Stimulated activated CD4-positive, alpha-beta T cell treated with anti-CD3 and anti-CD28 coated beads, Interleukin-4, amount 100 ng/mL, for 48 hours (primary cell): ENCODE data around the gene WSB2.
"Not testable (repeated sequence)": the region's sequence is repeated elsewhere in the genome, so short reads cannot be mapped to it uniquely, and the experiment has no call there.

Experiments used
- DNase-seq, 2 donors: peaks; one replicate each; pipeline ENCODE4 v3.0.0-alpha.2; 2020; ENCODE audit warnings: low read depth in 2 of 2

WSB2 gene

GRCh38 chr12:118035190-118036041, 25.6 kb downstream of the WSB2 start:
- DNase-seq, result peak in 1 of 2 donors; percentile 30

DNA sequence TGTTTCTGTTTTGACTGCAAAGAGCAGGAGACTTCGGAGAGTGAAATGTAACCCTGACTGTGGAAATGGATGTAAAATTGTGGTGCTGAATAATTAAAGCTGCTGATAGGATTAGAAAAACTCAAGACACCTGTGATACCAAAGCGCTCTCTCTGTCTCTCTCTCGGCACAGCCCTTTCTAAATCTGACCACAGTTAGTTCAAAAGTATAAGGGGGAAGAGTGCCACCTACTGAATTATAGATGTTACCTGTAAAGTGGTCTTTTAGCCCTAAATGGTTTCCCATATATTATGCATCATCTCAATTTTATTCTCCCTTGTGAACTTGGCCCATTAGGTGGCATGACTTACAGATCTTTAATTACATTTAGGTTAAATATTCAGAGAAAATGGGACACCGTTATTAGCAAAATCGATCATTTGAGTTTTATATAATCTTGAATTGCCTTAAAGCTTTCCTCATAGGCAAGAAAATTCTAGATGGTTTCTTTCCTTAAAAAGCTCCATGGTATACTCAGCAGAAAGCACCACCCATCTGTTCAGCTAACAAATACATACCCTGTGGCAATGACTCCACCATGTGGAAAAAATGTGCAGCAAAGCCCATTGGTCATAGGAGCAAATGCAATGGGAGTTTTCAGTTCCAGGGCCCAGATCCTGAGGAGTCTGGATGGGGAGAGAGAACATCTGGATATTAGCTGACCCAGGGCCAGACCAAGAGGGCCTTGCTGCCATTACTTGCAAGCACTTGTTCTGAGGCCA, 26.4 kb downstream of the WSB2 start:
- no peak for DNase-seq

- DNase-seq, result no peak
Measured at GRCh38 chr12:118033902-118034301, 27.1 kb downstream of the WSB2 start.

- no peak for DNase-seq
Measured at GRCh38 chr12:118033323-118033722, 27.7 kb downstream of the WSB2 start.

DNA sequence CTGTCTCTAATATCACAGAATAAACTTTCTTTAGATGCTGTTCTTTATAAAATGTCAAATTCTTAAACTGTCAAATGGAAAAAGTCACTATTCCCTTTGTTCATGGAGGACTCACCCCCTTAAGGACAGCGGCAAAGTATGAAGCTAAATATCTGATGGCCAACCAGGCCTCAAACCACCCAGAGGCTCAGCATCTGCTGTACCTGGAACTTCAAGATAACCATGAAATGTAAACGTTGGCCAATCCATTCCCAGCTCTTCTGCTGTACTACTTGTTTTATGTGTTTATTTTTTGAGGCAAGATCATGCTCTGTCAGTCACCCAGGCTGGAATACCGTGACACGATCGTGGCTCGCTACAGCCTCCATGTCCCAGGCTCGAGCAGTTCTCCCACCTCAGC, 28.8 kb downstream of the WSB2 start:
- no peak for DNase-seq

DNA sequence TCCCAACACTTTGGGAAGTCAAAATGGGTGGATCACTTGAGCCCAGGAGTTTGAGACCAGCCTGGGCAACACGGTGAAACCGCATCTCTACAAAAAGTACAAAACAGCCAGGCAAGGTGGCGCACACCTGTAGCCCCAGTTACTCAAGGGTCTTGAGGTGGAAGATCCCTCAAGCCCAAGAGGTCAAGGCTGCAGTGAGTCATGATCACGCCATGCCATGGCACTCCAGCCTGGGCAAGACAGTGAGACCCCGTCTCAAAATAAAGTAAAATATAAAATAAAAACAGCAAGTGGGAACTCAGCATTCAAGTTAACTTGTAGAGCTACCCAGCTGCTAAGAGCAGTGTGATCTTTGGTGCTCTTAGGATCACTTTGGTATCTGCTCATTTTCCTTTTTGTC, 31.8 kb downstream of the WSB2 start:
- DNase-seq, result no peak

DNA sequence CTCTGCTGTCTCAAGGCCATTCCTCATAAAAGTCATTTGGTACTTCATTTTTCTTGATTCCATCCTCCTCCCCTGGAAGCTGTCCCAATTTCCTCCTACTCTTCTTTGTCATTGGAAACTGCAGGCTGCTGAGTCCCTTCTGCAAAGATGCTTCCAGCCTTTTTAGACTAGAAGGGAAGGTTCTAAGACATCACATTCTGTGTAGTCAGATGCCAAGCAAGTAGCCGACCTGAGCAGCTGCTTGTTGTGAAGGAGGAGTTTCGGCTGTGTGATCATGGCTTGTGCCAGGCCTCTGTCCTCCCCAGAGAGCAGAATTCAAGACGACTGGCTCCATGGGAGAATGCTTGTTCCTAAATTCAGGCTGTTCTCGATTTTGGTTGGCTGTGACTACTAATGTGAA, 35.8 kb downstream of the WSB2 start:
- DNase-seq, result no peak

GRCh38 chr12:118023301-118023860, 37.6 kb downstream of the WSB2 start:
- no peak for DNase-seq

GRCh38 chr12:118022728-118023109, 38.3 kb downstream of the WSB2 start:
- DNase-seq, result no peak

GRCh38 chr12:118022097-118022727, 38.8 kb downstream of the WSB2 start:
- not testable (repeated sequence) for DNase-seq

DNA sequence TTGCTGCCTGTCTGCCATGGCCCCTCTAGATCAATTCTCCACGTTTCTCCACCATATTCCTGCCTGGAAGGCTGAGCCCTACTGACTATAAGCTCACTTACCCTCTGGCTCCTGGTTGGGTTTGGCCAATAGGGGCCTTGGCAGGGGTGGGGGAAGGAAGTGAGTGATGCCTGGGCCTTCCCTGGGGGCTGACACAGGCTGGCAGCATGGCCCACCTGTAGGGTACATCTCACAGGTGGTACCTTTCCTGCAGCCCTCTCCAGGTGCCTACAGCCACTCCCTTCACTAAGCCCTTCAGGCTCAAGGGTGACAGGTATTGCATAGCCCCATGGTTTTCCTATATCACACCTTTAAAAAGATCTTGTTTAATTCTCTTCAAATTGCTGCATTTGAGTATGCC, 40.9 kb downstream of the WSB2 start:
- no peak for DNase-seq

GRCh38 chr12:118017926-118018325, 43.1 kb downstream of the WSB2 start:
- no peak for DNase-seq

- DNase-seq, result peak; percentile 96 to 98
Measured at GRCh38 chr12:118016424-118017264, 44.3 kb downstream of the WSB2 start, which contains the start of gene RFC5. Gene RFC5, plus strand, starts transcription at chr12:118016703. Its CDS starts 125 bp downstream, at chr12:118016828.

DNA sequence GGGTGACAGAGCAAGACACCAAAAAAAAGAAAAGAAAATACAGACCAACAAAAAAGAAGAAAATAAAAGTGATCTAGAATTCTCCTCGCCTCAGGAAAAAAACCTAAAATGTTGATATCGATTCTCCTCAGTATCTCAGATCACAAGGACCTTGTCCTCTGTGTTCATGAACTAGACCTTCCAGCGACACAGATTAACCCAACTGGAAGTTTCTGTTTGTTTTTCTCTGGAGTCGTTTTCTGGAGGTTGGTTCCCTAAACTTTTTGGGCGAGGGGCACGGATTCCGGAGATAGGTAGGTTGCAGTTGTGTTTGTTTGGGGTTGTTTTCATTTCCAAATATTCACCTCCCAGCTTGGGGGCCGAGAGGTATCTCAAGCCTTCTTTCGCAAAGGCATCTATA, 45.0 kb downstream of the WSB2 start:
- no peak for DNase-seq

DNA sequence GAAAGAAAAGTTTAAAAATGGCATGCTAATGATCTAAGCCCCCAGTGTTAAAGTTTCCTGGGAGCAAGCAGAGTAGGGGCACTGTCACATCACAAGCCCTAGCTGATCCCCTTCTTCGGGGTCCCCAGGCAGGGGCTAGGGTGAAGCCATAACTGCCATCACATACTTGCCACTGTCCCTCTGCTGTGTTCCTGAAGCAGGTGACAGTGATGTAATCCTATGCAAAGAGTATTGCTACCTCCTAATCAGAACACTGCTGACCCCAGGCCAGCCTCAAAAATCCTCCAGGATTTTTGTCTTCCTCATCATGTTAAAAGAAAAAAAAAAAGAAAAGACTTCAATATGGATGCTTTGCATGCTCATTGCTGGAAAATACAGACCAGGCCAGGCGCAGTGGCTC, 45.7 kb downstream of the WSB2 start:
- DNase-seq, result no peak

- DNase-seq, result no peak
Measured at GRCh38 chr12:118013283-118013682, 47.7 kb downstream of the WSB2 start.

GRCh38 chr12:118011961-118012360, 49.0 kb downstream of the WSB2 start:
- DNase-seq, result no peak

DNA sequence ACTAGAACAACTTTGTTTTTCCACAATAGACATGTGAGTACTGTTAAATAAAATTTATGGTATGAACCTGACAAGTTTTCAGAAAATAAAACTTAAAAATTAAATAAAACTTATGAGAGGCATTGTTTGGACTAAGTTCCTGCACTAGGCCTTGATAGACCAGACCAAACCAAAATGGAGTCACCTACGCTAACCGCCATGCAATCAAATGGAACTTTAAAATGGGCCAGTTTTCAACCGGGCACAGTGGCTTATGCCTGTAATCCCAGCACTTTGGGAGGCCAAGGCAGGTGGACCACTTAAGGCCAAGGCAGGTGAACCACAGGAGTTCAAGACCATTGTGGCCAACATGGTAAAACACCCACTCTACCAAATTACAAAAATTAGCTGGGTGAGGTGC, 49.6 kb downstream of the WSB2 start:
- DNase-seq, result no peak

DNA sequence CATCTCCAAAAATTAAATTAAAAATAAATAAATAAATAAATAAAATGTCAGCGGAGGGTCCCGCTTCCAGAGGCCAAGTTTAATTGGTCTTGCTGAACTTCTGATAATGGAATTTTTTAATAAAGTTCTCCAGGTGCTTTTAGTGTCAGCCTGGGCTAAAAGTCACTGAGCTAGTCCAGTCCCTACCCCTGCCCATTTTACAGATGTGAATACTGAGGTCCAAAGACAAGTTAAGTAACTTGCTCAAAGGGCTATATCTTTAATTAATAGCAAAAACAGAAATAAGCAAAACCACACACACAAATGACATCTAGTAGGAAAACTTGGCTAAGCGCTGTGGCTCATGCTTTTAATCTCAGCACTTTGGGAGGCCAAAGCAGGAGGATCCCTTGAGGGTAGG, 50.1 kb downstream of the WSB2 start:
- no peak for DNase-seq

- not testable (repeated sequence) for DNase-seq
Measured at GRCh38 chr12:117999806-118000205, 61.2 kb downstream of the WSB2 start.

DNA sequence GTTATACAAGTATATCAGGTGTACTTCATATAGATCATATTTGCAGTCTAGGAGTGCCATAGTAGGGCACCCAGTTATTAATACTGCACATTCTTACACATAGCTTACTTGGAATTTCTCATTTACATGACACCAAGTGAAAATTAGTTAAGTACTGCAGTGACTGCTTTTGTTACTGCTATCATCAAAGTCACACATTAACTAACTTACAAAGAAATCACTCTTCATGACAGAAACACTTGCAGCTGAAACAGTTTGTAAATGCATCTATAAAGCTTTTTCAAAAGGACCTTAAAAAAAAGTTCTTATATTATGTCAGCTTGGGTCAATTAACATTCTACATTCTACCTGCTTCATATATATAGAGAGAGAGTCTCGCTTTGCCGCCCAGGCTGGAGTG, 62.3 kb downstream of the WSB2 start:
- no peak for DNase-seq
